PFSK-1 (cell line): ENCODE measurements around the gene IMPDH1.

Experiments used
- FOXP2 ChIP-seq: optimal IDR thresholded peaks from 2 replicates; pipeline ENCODE3; 2011; ENCODE audit warnings: borderline replicate concordance, control low read depth, inconsistent platforms; ENCODE audit not compliant: insufficient read depth; ENCODE audit errors: extremely low read length, extremely low read depth
- POLR2AphosphoS5 ChIP-seq: IDR thresholded peaks from 2 replicates; pipeline ENCODE4 v1.6.1; 2012; ENCODE audit warnings: low read depth, mild to moderate bottlenecking, control low read depth, low read length, moderate library complexity
- SIN3A ChIP-seq: IDR thresholded peaks from 2 replicates; pipeline ENCODE4 v1.6.1; 2012; ENCODE audit warnings: mild to moderate bottlenecking, low read length, moderate library complexity, borderline replicate concordance; ENCODE audit not compliant: insufficient read depth
- TAF1 ChIP-seq: IDR thresholded peaks from 2 replicates; pipeline ENCODE4 v1.6.1; 2012; ENCODE audit warnings: low read length, control low read depth, borderline replicate concordance; ENCODE audit not compliant: insufficient read depth
- TF ChIP-seq, protein P1 (sequence below), 2 experiments: IDR thresholded peaks; 2 replicates each; pipeline versions ENCODE4 v1.6.1 to v1.8.0; 2011 to 2012; ENCODE audit warnings: low read depth in 2 of 2, low read length in 2 of 2, control low read depth in 1 of 2, inconsistent platforms in 1 of 2, mild to moderate bottlenecking in 1 of 2, moderate library complexity in 1 of 2; ENCODE audit not compliant: insufficient read depth in 1 of 2

DNA sequence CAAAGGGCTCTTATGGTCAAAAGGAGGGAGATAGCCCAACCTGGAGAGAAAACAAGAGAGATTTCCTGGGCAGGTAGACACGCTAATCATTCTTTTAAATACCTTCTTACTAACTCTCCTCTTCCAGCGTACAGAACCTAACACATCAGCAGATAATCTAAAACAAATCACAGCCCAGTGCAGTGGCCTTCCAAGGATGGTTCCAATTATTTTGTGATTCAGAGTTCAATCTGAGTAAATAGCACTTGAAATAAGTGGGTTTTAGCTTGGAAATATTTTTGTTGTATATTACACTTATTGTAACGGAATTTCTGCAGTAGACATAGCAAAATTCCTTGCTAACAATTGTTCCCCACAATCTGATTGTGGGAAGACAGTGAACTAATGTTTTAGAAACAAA is 7.3 kb upstream of the IMPDH1 start:
- TF ChIP-seq, protein P1, sequence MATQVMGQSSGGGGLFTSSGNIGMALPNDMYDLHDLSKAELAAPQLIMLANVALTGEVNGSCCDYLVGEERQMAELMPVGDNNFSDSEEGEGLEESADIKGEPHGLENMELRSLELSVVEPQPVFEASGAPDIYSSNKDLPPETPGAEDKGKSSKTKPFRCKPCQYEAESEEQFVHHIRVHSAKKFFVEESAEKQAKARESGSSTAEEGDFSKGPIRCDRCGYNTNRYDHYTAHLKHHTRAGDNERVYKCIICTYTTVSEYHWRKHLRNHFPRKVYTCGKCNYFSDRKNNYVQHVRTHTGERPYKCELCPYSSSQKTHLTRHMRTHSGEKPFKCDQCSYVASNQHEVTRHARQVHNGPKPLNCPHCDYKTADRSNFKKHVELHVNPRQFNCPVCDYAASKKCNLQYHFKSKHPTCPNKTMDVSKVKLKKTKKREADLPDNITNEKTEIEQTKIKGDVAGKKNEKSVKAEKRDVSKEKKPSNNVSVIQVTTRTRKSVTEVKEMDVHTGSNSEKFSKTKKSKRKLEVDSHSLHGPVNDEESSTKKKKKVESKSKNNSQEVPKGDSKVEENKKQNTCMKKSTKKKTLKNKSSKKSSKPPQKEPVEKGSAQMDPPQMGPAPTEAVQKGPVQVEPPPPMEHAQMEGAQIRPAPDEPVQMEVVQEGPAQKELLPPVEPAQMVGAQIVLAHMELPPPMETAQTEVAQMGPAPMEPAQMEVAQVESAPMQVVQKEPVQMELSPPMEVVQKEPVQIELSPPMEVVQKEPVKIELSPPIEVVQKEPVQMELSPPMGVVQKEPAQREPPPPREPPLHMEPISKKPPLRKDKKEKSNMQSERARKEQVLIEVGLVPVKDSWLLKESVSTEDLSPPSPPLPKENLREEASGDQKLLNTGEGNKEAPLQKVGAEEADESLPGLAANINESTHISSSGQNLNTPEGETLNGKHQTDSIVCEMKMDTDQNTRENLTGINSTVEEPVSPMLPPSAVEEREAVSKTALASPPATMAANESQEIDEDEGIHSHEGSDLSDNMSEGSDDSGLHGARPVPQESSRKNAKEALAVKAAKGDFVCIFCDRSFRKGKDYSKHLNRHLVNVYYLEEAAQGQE (IDR thresholded peaks at IDR 0.05; ENCODE audit: insufficient read depth in 1 of 2, low read depth in 2 of 2, low read length in 2 of 2): no peak
- TF ChIP-seq POLR2AphosphoS5 (no peak), TAF1 (no peak), SIN3A (no peak), FOXP2 (no peak)
